ENCODE results near the gene CARNS1. TPM values are rescaled to one million over a fixed set of nuclear protein-coding genes. Genes with fewer than 3 reads are reported as not detected.
A peak's percentile ranks its signal among the peaks of the same experiment; 100 is the strongest.

The CARNS1 gene
- polyA plus RNA-seq, 1 donor (not counting 4 experiments of a cell fraction or from before 2014, with no cell fraction given): not detected

DNA sequence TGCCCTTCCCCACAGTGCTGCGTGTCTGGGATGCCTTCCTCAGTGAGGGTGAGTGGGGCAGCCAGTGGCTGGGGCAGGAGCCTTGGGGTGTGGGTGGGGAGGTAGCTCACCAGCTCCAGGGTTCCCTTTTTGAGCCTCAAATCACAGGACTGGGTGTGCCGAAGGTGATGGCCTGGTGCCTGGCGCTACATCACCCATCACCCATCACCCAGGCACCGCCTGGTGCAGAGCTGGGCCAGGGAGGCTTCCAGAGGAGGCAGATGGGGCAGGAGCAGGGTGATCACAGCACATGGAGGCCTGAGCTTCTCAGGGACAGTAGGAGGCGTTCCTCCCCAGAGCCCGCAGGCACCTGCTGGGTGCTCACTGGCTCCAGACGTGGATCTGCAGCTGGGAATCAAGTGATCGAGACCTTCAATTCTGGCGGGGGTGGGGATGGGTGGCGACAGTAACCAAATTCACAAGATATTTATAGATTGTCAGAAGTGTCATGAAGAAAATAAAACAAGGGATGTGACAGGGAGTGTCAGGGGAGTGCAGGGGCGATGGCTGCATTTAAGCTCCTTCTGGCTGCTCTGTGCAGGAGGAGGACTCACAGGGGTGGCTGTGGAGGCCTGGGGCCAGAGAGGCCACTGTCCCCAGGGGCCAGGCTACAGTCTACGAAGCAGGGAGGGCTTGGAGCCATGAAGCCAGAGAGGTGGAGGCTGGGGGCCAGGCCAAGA lies 8.3 kb upstream of the CARNS1 start:
- H3K36me3 ChIP-seq (ENCODE audit: control insufficient read depth in 2 of 2, extremely low read depth in 1 of 2, insufficient read depth in 2 of 2, low read length in 2 of 2): no peaks in the 10 kb centered on the region
- dilution Hi-C loops (cut with MboI; ENCODE audit: extremely low pct_ligation_motif_present, low sequenced_read_pairs): no loop called here
- H3K27ac ChIP-seq (ENCODE audit: control insufficient read depth, insufficient read depth, low read length): no peak overlapping the region
- H2AFZ ChIP-seq (ENCODE audit: control insufficient read depth, low read length): no peak overlapping the region
- no peak overlapping the region for H3K4me2 ChIP-seq (ENCODE audit: control insufficient read depth, extremely low read depth, insufficient read depth, low read depth, low read length)
- H3K9me1 ChIP-seq (ENCODE audit: control insufficient read depth, extremely low read depth, insufficient read depth, low read length): no peaks in the 10 kb centered on the region
- no peak for FAIRE-seq
- no peaks in the 10 kb centered on the region for H3K79me2 ChIP-seq (ENCODE audit: control insufficient read depth, insufficient read depth, low read length)
- peaks cover 4% of the 10 kb centered on the region for H3K4me1 ChIP-seq (ENCODE audit: control insufficient read depth, extremely low read depth, insufficient read depth, low read length)
- no peaks in the 10 kb centered on the region for H3K9me3 ChIP-seq (ENCODE audit: control insufficient read depth, low read depth, low read length)
- H3K4me3 ChIP-seq (ENCODE audit: control insufficient read depth in 2 of 3, extremely low read depth in 1 of 3, insufficient read depth in 2 of 3, low read depth in 1 of 3, low read length in 3 of 3): no peak overlapping the region
- H4K20me1 ChIP-seq (ENCODE audit: control insufficient read depth, extremely low read depth, insufficient read depth, low read length): no peaks in the 10 kb centered on the region
- no peak for TF ChIP-seq EZH2 (IDR thresholded peaks at IDR 0.05; ENCODE audit: low read length)
- TF ChIP-seq, protein P1, sequence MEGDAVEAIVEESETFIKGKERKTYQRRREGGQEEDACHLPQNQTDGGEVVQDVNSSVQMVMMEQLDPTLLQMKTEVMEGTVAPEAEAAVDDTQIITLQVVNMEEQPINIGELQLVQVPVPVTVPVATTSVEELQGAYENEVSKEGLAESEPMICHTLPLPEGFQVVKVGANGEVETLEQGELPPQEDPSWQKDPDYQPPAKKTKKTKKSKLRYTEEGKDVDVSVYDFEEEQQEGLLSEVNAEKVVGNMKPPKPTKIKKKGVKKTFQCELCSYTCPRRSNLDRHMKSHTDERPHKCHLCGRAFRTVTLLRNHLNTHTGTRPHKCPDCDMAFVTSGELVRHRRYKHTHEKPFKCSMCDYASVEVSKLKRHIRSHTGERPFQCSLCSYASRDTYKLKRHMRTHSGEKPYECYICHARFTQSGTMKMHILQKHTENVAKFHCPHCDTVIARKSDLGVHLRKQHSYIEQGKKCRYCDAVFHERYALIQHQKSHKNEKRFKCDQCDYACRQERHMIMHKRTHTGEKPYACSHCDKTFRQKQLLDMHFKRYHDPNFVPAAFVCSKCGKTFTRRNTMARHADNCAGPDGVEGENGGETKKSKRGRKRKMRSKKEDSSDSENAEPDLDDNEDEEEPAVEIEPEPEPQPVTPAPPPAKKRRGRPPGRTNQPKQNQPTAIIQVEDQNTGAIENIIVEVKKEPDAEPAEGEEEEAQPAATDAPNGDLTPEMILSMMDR (optimal IDR thresholded peaks at IDR 0.05 in 1 of 3, IDR thresholded peaks at IDR 0.05 in 1 of 3, conservative IDR thresholded peaks at IDR 0.05 in 1 of 3; ENCODE audit: extremely low read depth in 1 of 3, insufficient read depth in 2 of 3, low read length in 3 of 3): peak in 1 of 3 experiments; percentile 41
- no peak for DNase-seq (ENCODE audit: low read depth, low spot score)
- H3K27me3 ChIP-seq (ENCODE audit: control insufficient read depth, extremely low read depth, insufficient read depth, low read length): no peaks in the 10 kb centered on the region
- no peak overlapping the region for H3K9ac ChIP-seq (ENCODE audit: control insufficient read depth, extremely low read depth, insufficient read depth, low read length)

DNA sequence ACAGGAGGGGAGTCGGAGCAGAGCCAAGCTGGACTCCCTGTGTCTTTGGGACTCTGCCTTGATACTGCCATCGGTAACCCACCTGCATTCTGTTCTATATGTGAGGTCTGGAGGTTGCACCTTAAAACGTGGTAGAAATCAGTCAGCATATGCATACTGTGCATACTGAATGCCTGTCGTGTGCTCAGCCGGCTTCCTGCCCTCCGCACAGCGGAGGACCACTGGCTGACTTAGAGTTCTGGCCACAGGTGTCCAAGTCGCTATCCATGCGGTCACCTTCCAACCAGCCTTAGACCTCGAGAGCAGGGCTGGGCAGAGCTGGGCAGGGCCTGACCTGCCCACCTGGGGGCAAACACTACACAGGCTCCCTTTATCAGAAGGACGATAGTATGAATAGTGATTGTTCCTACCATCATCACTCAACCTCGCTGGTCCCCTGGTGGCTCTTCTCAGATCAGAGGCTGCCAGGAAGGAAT lies 7.8 kb upstream of the CARNS1 start:
- no peak for DNase-seq (ENCODE audit: low read depth, low spot score)
- no peak overlapping the region for H2AFZ ChIP-seq (ENCODE audit: control insufficient read depth, low read length)
- no peaks in the 10 kb centered on the region for H3K9me1 ChIP-seq (ENCODE audit: control insufficient read depth, extremely low read depth, insufficient read depth, low read length)
- H3K27me3 ChIP-seq (ENCODE audit: control insufficient read depth, extremely low read depth, insufficient read depth, low read length): peaks cover under 1% of the 10 kb centered on the region
- H3K36me3 ChIP-seq (ENCODE audit: control insufficient read depth in 2 of 2, extremely low read depth in 1 of 2, insufficient read depth in 2 of 2, low read length in 2 of 2): no peaks in the 10 kb centered on the region
- no peak overlapping the region for H3K4me3 ChIP-seq (ENCODE audit: control insufficient read depth in 2 of 3, extremely low read depth in 1 of 3, insufficient read depth in 2 of 3, low read depth in 1 of 3, low read length in 3 of 3)
- dilution Hi-C loops (cut with MboI; ENCODE audit: extremely low pct_ligation_motif_present, low sequenced_read_pairs): no loop called here
- H3K79me2 ChIP-seq (ENCODE audit: control insufficient read depth, insufficient read depth, low read length): no peaks in the 10 kb centered on the region
- no peaks in the 10 kb centered on the region for H3K4me1 ChIP-seq (ENCODE audit: control insufficient read depth, extremely low read depth, insufficient read depth, low read length)
- H3K27ac ChIP-seq (ENCODE audit: control insufficient read depth, insufficient read depth, low read length): no peak overlapping the region
- no peak overlapping the region for H3K4me2 ChIP-seq (ENCODE audit: control insufficient read depth, extremely low read depth, insufficient read depth, low read depth, low read length)
- TF ChIP-seq, protein P1 (optimal IDR thresholded peaks at IDR 0.05 in 1 of 3, IDR thresholded peaks at IDR 0.05 in 1 of 3, conservative IDR thresholded peaks at IDR 0.05 in 1 of 3; ENCODE audit: extremely low read depth in 1 of 3, insufficient read depth in 2 of 3, low read length in 3 of 3): no peak
- TF ChIP-seq EZH2 (IDR thresholded peaks at IDR 0.05; ENCODE audit: low read length): no peak
- H3K9me3 ChIP-seq (ENCODE audit: control insufficient read depth, low read depth, low read length): no peaks in the 10 kb centered on the region
- no peaks in the 10 kb centered on the region for H4K20me1 ChIP-seq (ENCODE audit: control insufficient read depth, extremely low read depth, insufficient read depth, low read length)
- no peak for FAIRE-seq
- H3K9ac ChIP-seq (ENCODE audit: control insufficient read depth, extremely low read depth, insufficient read depth, low read length): no peak overlapping the region

Data from keratinocyte (primary cell).